H1 (cell line): ENCODE data around the gene SLC38A1. TPM values are rescaled to one million over a fixed set of nuclear protein-coding genes. Genes with fewer than 3 reads are reported as not detected.
A peak's percentile ranks its signal among the peaks of the same experiment; 100 is the strongest.

Experiments
- CHD7 ChIP-seq: fragments of 300-600 bp; sonication (generic); IDR thresholded peaks from 2 replicates; pipeline ENCODE4 v1.7.1; 2012; ENCODE audit warnings: low read length, moderate library complexity, mild to moderate bottlenecking, inconsistent platforms; ENCODE audit not compliant: insufficient replicate concordance
- KDM5A ChIP-seq: fragments of 200-600 bp; IDR thresholded peaks from 2 replicates; pipeline ENCODE4 v1.7.1; 2012; ENCODE audit warnings: mild to moderate bottlenecking, low read length, inconsistent platforms, mixed read lengths
- POLR2A ChIP-seq, 2 experiments: IDR thresholded peaks; 1 replicate in 1 of 2; 2 replicates in 1 of 2; pipeline ENCODE4 v1.6.1; 2011; ENCODE audit warnings: low read depth in 2 of 2, low read length in 2 of 2, mild to moderate bottlenecking in 2 of 2; ENCODE audit errors: control extremely low read depth in 1 of 2
- polyA plus RNA-seq, 7 experiments: library from polyadenylated mRNA; depleted of rRNA in 3 of 7; stranded (reverse) in 5 of 7; unstranded in 2 of 7; fragments of >200 nt in 5 of 7; fragments of 200-250 nt in 2 of 7; gene quantifications; 1 replicate in 5 of 7; 2 replicates in 1 of 7; 4 replicates in 1 of 7; pipeline versions ENCODE4 v1.2.1 to v1.2.3, GENCODE V29; 2011 to 2013; ENCODE audit warnings: missing spikeins in 2 of 7, mixed read lengths in 2 of 7
- total RNA-seq: library from RNA; stranded (reverse); fragmentation: NEBNext Ultra II Directional; extraction: Animal tissue kit (Norgen Biotek cat#: 25700); gene quantifications from 2 replicates; pipeline ENCODE4 v1.2.1, GENCODE V29; 2021

SLC38A1 gene
- total and polyA plus RNA-seq, 2 of the 8 experiments (the other 6 are each of a cell fraction or from before 2014, with no cell fraction given): 83.4 to 242 TPM

- TF ChIP-seq CHD7 (no peak), POLR2A (IDR thresholded peaks at IDR 0.05; ENCODE audit: control extremely low read depth in 1 of 2, low read depth in 2 of 2, low read length in 2 of 2) (0 out of 3 replicates have a peak, but pooled peaks of 1 of the 2 experiments have one; percentile 17), KDM5A (no peak)
- TF ChIP-seq, all 59 proteins: peak for 2
These were observed 87.4 kb downstream of the SLC38A1 start (continued) for GRCh38 chr12:46181465-46181864.
